DND-41 (cell line): ENCODE results near the gene CACNA2D1.

ENCODE experiments used
- CTCF ChIP-seq: IDR thresholded peaks from 2 replicates; pipeline ENCODE4 v1.5.1; 2012; ENCODE audit warnings: borderline replicate concordance, low read length, moderate library complexity, mild to moderate bottlenecking; ENCODE audit not compliant: poor library complexity, severe bottlenecking; ENCODE audit errors: extremely low read depth
- EZH2 ChIP-seq: IDR thresholded peaks from 3 replicates; pipeline ENCODE4 v1.6.1; 2012; ENCODE audit warnings: borderline replicate concordance, low read depth, mild to moderate bottlenecking, moderate library complexity, low read length, inconsistent platforms; ENCODE audit not compliant: severe bottlenecking

- TF ChIP-seq CTCF: no peak
- TF ChIP-seq EZH2: no peak
Measured at GRCh38 chr7:82317760-82318159, 125.8 kb downstream of the CACNA2D1 start.
